Kidney (tissue), 14 donors: ENCODE data around the gene VAV2. TPM values are rescaled to one million over a fixed set of nuclear protein-coding genes. Genes with fewer than 3 reads are reported as not detected.

Experiments used
- DNase-seq, 5 donors: peaks; one replicate each; pipeline ENCODE4 v3.0.0-alpha.2; 2013 to 2020
- FAIRE-seq: peaks from 2 replicates; lab custom pipeline; 2012; peaks lifted over from hg19 to GRCh38; lab: Jason Lieb, UNC
- H3K27ac ChIP-seq, 2 donors: one replicate each; pipeline ENCODE4 v1.7.0; 2013; ENCODE audit warnings: low read depth in 2 of 2, low read length in 2 of 2, inconsistent platforms in 1 of 2
- H3K27me3 ChIP-seq: one replicate; pipeline ENCODE4 v1.7.1; 2013; ENCODE audit warnings: low read length, inconsistent platforms; ENCODE audit not compliant: control insufficient read depth, insufficient read depth
- H3K36me3 ChIP-seq, 3 donors: one replicate each; pipeline versions ENCODE4 v1.7.0 to v1.7.1; 2013; ENCODE audit warnings: low read length in 3 of 3, control low read depth in 1 of 3, inconsistent platforms in 1 of 3; ENCODE audit not compliant: insufficient read depth in 3 of 3, control insufficient read depth in 2 of 3
- H3K4me1 ChIP-seq, 3 donors: one replicate each; pipeline versions ENCODE4 v1.7.0 to v1.7.1; 2013; ENCODE audit warnings: low read length in 3 of 3, inconsistent platforms in 1 of 3, low read depth in 1 of 3; ENCODE audit not compliant: control insufficient read depth in 2 of 3, insufficient read depth in 2 of 3
- H3K4me3 ChIP-seq, 3 donors: one replicate each; pipeline versions ENCODE4 v1.7.0 to v1.8.1; 2013; ENCODE audit warnings: low read length in 3 of 3, control low read depth in 1 of 3, inconsistent platforms in 1 of 3
- H3K9ac ChIP-seq, 3 donors: one replicate each; pipeline versions ENCODE4 v1.7.0 to v1.7.1; 2013; ENCODE audit warnings: low read length in 3 of 3, control low read depth in 1 of 3, inconsistent platforms in 1 of 3
- H3K9me3 ChIP-seq, 3 donors: one replicate each; pipeline versions ENCODE4 v1.7.0 to v1.7.1; 2013; ENCODE audit warnings: low read length in 3 of 3, control low read depth in 1 of 3, inconsistent platforms in 1 of 3; ENCODE audit not compliant: control insufficient read depth in 2 of 3, insufficient read depth in 1 of 3
- CTCF ChIP-seq: IDR thresholded peaks from 3 replicates; pipeline ENCODE4 v1.5.1; 2012; ENCODE audit warnings: mild to moderate bottlenecking, moderate library complexity, borderline replicate concordance; ENCODE audit not compliant: insufficient read depth; ENCODE audit errors: extremely low read depth
- intact Hi-C: fragments of 100-400 bp; cut with DNase I; formaldehyde crosslinking; loops from one replicate; pipeline ENCODE4 v1.11.1; 2022
- polyA plus RNA-seq: library from polyadenylated mRNA; stranded (reverse); fragments of 350-450 nt; fragmentation: Illumina TruSeq; extraction: RNeasy Lipid Tissue Mini Kit (QIAGEN cat#74804); gene quantifications from one replicate; pipeline ENCODE4 v1.2.3, GENCODE V29; 2014; ENCODE audit warnings: low read depth, low replicate concordance; ENCODE audit not compliant: insufficient read depth
- total RNA-seq: library from RNA; stranded (reverse); fragmentation: NEBNext Ultra II Directional; extraction: Animal tissue kit (Norgen Biotek cat#: 25700); gene quantifications from one replicate; pipeline ENCODE4 v1.2.1, GENCODE V29; 2021
- donor health status: control.
- donor health status: control.
- donor health status: control.
- donor health status: control.
- donor health status: control.
- donor health status: DM: yes; HTN: yes; CAD: no.
- donor health status: Normal renal cell carcinoma (clear cell type).

Gene VAV2
- total and polyA plus RNA-seq, 2 donors from 2014 or later: 22.3 to 47.1 TPM

GRCh38 chr9:133877967-133878366 is 114.2 kb downstream of the VAV2 start:
- peaks cover 0 to 23% (median 0%) of the 10 kb centered on the region in 3 donors for H3K4me1 ChIP-seq
- intact Hi-C loops: no loop called here

GRCh38 chr9:133877327-133877726 is 114.8 kb downstream of the VAV2 start:
- H3K27me3 ChIP-seq: no peaks in the 10 kb centered on the region
- FAIRE-seq (no peak), DNase-seq (no peak)
- no peak overlapping the region for H3K4me3 ChIP-seq
- no peak overlapping the region for H3K27ac ChIP-seq
- H3K9ac ChIP-seq: no peak overlapping the region
- intact Hi-C loops: no loop called here
- no peaks in the 10 kb centered on the region for H3K9me3 ChIP-seq
- H3K36me3 ChIP-seq: no peaks in the 10 kb centered on the region
- H3K4me1 ChIP-seq: peaks cover 0 to 22% (median 0%) of the 10 kb centered on the region in 3 donors
- TF ChIP-seq CTCF: no peak

More at GRCh38 chr9:133877967-133878366, 114.2 kb downstream of the VAV2 start:
- Histone ChIP-seq H3K4me3 (no peak overlapping the region), H3K9ac (no peak overlapping the region), H3K27me3 (no peaks in the 10 kb centered on the region), H3K36me3 (no peaks in the 10 kb centered on the region), H3K9me3 (no peaks in the 10 kb centered on the region), H3K27ac (no peak overlapping the region)
- no peak for TF ChIP-seq CTCF
- DNase-seq (no peak), FAIRE-seq (no peak)

- DNase-seq (no peak), FAIRE-seq (no peak)
- intact Hi-C loops: no loop called here
- no peak for TF ChIP-seq CTCF
- H3K9me3 ChIP-seq: no peaks in the 10 kb centered on the region
- H3K27ac ChIP-seq: no peak overlapping the region
- H3K36me3 ChIP-seq: no peaks in the 10 kb centered on the region
- H3K4me3 ChIP-seq: no peak overlapping the region
- H3K4me1 ChIP-seq: peaks cover 0 to 18% (median 0%) of the 10 kb centered on the region in 3 donors
- no peak overlapping the region for H3K9ac ChIP-seq
- no peaks in the 10 kb centered on the region for H3K27me3 ChIP-seq
Observed at GRCh38 chr9:133876836-133877235, 115.3 kb downstream of the VAV2 start.

- TF ChIP-seq CTCF: no peak
- FAIRE-seq (no peak), DNase-seq (no peak)
- no peaks in the 10 kb centered on the region for H3K27me3 ChIP-seq
- peaks cover 0 to 16% (median 0%) of the 10 kb centered on the region in 3 donors for H3K4me1 ChIP-seq
- no peak overlapping the region for H3K4me3 ChIP-seq
- H3K9me3 ChIP-seq: no peaks in the 10 kb centered on the region
- H3K9ac ChIP-seq: no peak overlapping the region
- H3K27ac ChIP-seq: no peak overlapping the region
- intact Hi-C loops: no loop called here
- no peaks in the 10 kb centered on the region for H3K36me3 ChIP-seq
Observed at GRCh38 chr9:133876144-133876543, 116.0 kb downstream of the VAV2 start.
